Nephron progenitor cell (in vitro differentiated cells): ENCODE results near the gene NCR2.

Experiments used
- DNase-seq: peaks from one replicate; pipeline ENCODE4 v3.0.0; 2021
- H3K27ac Mint-ChIP-seq: 2 replicates; pipeline ENCODE4 v1.8.0; 2021; ENCODE audit warnings: mild to moderate bottlenecking, moderate library complexity, mixed read lengths
- H3K27me3 Mint-ChIP-seq: 2 replicates; pipeline ENCODE4 v1.8.0; 2021; ENCODE audit warnings: mild to moderate bottlenecking, low read depth, mixed read lengths; ENCODE audit not compliant: poor library complexity
- H3K36me3 Mint-ChIP-seq: 2 replicates; pipeline ENCODE4 v1.8.0; 2021; ENCODE audit warnings: low read depth, mixed read lengths
- H3K4me1 Mint-ChIP-seq: 2 replicates; pipeline ENCODE4 v1.8.0; 2021; ENCODE audit warnings: mixed read lengths
- H3K4me3 Mint-ChIP-seq: 2 replicates; pipeline ENCODE4 v1.8.0; 2021; ENCODE audit warnings: mild to moderate bottlenecking, moderate library complexity, mixed read lengths
- H3K9me3 Mint-ChIP-seq: 2 replicates; pipeline ENCODE4 v1.8.0; 2021; ENCODE audit warnings: mild to moderate bottlenecking, moderate library complexity, mixed read lengths
- CTCF ChIP-seq: fragments of 200-600 bp; sonication (generic); IDR thresholded peaks from 2 replicates; pipeline ENCODE4 v1.5.0; 2021; ENCODE audit warnings: antibody characterized with exemption

Gene NCR2

DNA sequence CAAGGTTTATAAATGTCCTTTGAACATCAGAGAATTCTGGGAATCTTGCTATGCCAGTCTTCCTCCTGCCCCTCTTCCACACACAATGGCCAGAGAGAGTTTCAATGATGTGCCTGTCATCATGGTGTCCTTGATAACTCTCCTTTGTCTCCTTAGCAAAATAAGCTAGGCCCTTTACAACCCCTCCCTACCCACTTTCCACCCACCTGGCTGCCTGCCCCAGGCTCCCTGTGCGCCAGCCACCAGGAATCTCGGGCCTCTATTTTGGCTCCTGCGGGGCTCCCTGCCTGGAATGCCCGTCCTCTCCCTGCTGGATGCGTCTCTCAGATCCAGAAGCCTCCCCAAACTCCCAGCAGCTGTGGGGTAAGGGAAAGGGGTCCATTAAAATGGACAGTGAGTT lies 60.9 kb downstream of the NCR2 start:
- peaks cover 47% of the 10 kb centered on the region for H3K9me3 Mint-ChIP-seq
- peaks cover 60% of the 10 kb centered on the region for H3K27me3 Mint-ChIP-seq
- H3K36me3 Mint-ChIP-seq = peaks cover 10% of the 10 kb centered on the region

GRCh38 chr6:41399424-41399823 lies 64.0 kb downstream of the NCR2 start:
- H3K36me3 Mint-ChIP-seq = peaks cover 13% of the 10 kb centered on the region
- peaks cover 19% of the 10 kb centered on the region for H3K4me1 Mint-ChIP-seq
- no peak overlapping the region for H3K27ac Mint-ChIP-seq
- peaks cover 35% of the 10 kb centered on the region for H3K9me3 Mint-ChIP-seq
- no peak overlapping the region for H3K4me3 Mint-ChIP-seq
- TF ChIP-seq CTCF = no peak
- no peak for DNase-seq
- peaks cover 65% of the 10 kb centered on the region for H3K27me3 Mint-ChIP-seq

More for the DNA sequence above, 60.9 kb downstream of the NCR2 start:
- DNase-seq = no peak
- Mint-ChIP-seq H3K4me3 (no peak overlapping the region), H3K27ac (no peak overlapping the region), H3K4me1 (peaks cover 13% of the 10 kb centered on the region)
- TF ChIP-seq CTCF = no peak
